ENCODE results near the gene SREBF1.

GRCh38 chr17:17839791-17840707, 3.3 kb upstream of the SREBF1 start:
- TF ChIP-seq EZH2 (IDR thresholded peaks at IDR 0.05; ENCODE audit: low read depth), result no peak
- no peak for TF ChIP-seq CTCF (conservative IDR thresholded peaks at IDR 0.05)
